HG03025 (cell line): Measurements from ENCODE around the gene HIGD1A.

ENCODE experiments used
- ATAC-seq: cut with Tn5 transposase; IDR thresholded peaks from one replicate; pipeline ENCODE4 v1.9.1; 2021; ENCODE audit warnings: mild to moderate bottlenecking, moderate library complexity; ENCODE audit not compliant: unreplicated experiment, low FRiP score

HIGD1A gene

DNA sequence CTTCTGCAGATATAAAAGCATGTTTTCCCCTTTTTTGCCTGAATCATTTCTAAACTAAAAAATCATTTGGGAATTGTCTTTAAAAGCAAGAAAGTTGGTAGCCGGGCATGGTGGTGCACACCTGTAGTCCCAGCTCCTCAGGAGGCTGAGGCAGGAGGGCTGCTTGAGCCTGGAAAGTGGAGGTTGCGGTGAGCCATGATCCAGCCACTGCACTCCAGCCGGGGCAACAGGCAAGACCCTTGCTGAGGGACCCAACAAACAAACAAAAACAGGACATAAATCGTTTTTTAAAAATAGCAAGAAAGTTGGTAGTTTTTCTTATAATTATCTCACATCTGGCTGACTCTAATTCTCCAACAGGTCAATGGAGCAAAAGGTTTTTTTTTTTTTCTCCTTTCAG lies 2.5 kb downstream of the HIGD1A start:
- ATAC-seq: no peak

DNA sequence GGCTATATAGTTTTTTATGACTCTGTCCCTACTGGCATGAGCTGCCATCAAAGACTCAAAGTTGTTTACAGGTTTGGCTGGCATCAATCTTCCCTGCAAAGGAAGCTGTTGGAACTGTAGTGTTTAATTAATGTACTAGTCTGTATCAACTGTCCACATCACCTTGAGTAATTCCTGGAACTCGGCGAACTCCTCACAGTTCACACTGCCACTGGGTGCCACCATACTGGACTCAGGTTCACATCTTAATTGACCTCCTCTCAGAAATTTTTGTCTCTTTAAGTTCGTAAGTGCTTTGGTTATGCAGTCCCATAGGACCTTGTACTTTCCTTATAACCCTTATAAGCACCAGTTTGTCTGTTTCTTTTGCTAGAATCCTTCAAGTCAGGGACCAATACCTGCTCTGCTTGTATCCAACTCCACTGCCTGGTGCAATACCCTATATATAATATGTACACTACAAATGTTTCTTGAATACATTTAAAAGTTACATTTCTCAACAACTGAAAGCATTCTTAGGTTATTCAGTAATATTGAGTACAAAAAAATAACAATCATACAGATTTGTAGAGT lies 3.2 kb downstream of the HIGD1A start:
- no peak for ATAC-seq

DNA sequence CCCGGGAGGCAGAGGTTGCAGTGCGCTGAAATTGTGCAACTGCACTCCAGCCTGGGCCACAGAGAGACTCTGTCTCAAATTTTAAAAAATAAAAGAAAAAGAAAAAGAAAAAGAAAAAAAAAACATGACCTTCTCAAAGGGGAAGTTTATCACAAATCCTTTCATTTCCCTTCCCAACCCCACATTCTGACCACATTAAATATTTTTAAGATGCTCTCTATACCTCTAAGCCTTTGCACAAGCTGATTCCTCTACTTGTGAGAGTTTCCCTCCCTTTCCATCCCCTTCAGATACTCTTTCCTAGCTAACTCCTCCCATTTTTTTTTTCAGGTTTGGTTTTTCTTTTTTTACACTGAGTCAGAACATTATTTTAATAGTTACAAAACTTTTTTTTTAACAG lies 4.0 kb downstream of the HIGD1A start:
- ATAC-seq: no peak

DNA sequence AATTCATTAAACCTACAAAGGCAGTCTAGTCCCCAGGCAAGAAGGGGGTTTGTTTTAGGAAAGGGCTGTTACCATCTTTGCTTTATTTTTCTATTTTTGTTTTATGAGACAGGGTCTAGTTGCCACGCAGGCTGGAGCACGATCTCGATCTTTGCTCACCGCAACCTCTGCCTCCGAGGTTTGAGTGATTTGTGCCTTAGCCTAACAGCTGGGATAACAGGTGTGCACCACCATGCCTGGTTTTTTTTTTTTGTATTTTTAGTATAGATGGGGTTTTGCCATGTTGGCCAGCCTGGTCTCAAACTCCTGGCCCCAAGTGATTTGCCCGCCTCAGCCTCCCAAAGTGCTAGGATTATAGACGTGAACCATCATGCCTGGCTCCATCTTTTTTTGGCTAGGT lies 4.9 kb downstream of the HIGD1A start:
- no peak for ATAC-seq

GRCh38 chr3:42796332-42796885 lies 7.9 kb downstream of the HIGD1A start:
- ATAC-seq: no peak

- ATAC-seq: no peak
Observed at GRCh38 chr3:42795621-42796181, 8.6 kb downstream of the HIGD1A start.

DNA sequence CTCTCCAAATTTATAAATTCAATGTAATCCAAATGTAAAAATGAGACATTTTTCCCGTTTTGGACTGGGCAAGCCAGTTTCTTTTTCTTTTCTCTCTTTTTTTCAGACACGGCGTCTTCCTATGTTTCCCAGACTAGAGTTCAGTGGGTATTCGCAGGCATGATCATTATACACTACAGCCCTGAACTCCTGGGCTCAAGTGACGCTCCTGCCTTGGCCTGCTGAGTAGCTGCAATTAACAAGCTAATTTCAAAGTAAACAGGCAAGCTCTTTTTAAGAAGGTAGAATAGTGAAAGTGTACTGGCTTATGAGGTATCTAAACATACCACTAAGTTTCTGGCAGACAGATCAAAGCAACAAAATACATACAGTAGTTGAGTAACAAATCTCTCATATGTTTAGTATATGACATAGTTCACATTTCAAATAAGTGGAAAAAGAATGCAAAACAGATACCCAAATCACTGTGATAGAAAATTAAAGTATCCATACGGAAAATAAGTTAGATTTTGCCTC lies 13.5 kb downstream of the HIGD1A start:
- ATAC-seq: no peak

- no peak for ATAC-seq
Observed at GRCh38 chr3:42786631-42787030, 17.7 kb downstream of the HIGD1A start.

- no peak for ATAC-seq
Observed at GRCh38 chr3:42786212-42786611, 18.1 kb downstream of the HIGD1A start.

- no peak for ATAC-seq
Observed at GRCh38 chr3:42780892-42781700, 23.2 kb downstream of the HIGD1A start.

DNA sequence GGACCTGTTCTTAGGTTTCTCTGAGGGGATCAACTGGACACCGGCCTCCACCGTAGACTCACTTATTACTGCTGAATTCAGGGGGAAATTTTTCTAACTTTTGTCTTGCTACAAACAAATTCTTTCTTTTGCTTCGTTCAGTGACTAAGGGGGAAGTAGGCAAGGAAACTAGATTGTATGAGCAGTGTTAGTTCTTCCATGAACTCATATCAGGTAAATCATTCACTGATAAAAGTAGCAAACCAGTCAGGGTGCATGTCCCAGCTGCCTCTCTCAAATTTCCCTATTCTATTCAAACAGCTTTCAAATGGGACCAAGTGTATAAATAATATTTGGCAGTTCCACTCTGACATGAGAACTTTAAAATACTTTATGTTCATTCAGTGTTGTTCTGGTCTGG lies 23.9 kb downstream of the HIGD1A start:
- no peak for ATAC-seq

DNA sequence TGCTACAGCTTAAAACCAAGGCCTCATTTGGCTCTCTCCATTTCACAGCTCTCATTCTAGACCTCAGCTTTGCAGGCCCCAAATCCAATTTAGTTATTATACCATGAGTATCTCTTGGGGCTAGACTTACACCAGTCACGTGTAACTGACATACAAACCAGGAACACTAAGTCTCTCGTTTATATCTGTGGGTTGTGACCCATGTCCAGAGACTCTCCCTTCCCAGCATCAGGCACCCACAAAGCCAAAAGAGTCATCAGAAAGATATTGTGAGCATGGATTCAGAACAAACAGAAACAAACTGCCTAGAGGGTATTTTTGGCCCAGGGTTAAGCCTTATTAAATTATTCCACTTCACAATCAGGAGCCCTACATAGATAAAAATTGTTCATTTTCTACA lies 25.6 kb downstream of the HIGD1A start:
- no peak for ATAC-seq

DNA sequence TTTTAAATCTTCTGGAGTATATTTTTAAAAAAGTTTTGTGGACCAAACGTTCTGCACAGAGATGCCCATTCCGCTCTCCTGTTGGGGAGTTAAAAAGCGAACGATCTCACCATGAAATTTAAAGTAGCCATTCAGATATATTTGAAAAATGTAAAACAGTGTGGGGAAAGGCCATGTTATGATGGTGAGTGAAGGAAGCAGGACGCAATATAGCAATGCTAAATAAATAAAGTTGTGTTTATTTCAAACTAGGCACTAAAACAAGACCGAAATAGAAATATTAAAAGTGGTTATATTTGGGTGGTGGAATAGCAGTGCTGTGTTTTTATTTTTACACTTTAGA lies 30.9 kb downstream of the HIGD1A start:
- ATAC-seq: peak; percentile 13

DNA sequence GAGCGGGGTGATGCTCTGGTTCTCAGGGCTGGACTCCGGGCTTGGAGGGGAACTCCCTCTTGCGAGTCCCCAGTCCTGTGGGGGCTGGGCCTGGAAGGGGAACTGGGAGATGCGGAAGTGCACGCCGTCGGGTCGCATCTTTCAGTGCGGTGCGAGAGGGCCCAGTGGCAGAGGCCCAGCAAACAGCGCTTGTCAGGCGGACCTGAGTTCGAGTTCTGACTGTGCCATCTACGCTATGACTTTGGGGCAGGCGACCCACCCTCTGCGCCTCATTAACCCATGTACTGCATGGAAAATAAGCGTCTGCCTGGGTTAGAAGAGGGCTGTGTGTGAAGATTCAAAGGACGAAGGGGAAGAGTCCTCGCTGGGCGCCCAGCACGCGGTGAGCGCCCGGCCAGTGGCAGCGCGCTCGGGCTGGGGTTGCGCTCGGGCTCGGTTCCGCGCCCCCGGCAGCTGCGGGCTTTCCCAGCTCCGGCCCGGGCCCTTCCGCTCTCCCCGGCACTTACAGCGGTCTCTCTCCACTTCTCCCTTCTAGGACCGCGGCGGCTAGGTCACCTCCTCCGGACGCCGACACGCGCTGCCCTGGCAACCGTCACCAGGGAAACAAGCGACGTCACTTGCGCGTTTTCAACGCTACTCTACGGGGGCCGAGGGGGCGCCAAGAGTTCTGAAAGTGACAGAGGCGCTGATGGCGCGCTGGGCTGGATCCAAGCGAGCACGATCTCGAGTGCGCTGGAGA lies 31.5 kb downstream of the HIGD1A start, which contains the start of gene CCDC13:
Gene CCDC13, minus strand, starts transcription at position 584 of the 739 bp plus-strand sequence. CDS start 14,908 bp downstream, outside the sequence.
- ATAC-seq: peak; percentile 93

- no peak for ATAC-seq
Observed at GRCh38 chr3:42771271-42771670, 33.0 kb downstream of the HIGD1A start.

- ATAC-seq: no peak
Observed at GRCh38 chr3:42769477-42770131, 34.7 kb downstream of the HIGD1A start.

GRCh38 chr3:42764561-42765295 lies 39.6 kb downstream of the HIGD1A start:
- ATAC-seq: no peak

DNA sequence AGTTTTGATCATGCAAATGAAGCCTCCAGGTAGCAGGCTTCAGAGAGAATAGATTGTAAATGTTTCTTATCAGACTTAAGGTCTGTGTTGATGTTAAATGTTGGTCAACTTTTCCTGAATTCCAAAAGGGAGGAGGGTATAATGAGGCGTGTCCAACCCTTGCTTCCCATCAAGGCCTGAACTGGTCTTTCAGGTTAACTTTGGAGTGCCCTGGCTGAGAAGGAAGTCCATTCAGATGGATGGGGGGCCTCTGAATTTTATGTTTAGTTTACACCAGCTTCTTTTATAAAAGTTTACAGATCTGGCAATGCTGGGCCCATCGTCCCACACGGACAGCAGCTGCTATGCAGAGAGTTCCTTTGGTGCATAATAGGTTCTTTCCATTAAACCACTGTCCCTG lies 40.2 kb downstream of the HIGD1A start:
- no peak for ATAC-seq

- ATAC-seq: no peak
Observed at GRCh38 chr3:42763021-42763420, 41.3 kb downstream of the HIGD1A start.
